Muscle of back (tissue), 11 donors: ENCODE measurements around the gene LIME1. TPM values are rescaled to one million over a fixed set of nuclear protein-coding genes. Genes with fewer than 3 reads are reported as not detected.

Experiments used
- DNase-seq, 3 donors: peaks; one replicate each; pipeline versions ENCODE4 v3.0.0 to v3.0.0-alpha.2; 2013
- polyA plus RNA-seq, 10 donors: library from polyadenylated mRNA; unstranded; fragments of 120-200 nt; gene quantifications; one replicate each; pipeline ENCODE4 v1.2.1, GENCODE V29; 2013; ENCODE audit not compliant: insufficient read length in 10 of 10

The LIME1 gene
- polyA plus RNA-seq, 10 donors = 1.9 to 9.7 (median 4.5) TPM

DNA sequence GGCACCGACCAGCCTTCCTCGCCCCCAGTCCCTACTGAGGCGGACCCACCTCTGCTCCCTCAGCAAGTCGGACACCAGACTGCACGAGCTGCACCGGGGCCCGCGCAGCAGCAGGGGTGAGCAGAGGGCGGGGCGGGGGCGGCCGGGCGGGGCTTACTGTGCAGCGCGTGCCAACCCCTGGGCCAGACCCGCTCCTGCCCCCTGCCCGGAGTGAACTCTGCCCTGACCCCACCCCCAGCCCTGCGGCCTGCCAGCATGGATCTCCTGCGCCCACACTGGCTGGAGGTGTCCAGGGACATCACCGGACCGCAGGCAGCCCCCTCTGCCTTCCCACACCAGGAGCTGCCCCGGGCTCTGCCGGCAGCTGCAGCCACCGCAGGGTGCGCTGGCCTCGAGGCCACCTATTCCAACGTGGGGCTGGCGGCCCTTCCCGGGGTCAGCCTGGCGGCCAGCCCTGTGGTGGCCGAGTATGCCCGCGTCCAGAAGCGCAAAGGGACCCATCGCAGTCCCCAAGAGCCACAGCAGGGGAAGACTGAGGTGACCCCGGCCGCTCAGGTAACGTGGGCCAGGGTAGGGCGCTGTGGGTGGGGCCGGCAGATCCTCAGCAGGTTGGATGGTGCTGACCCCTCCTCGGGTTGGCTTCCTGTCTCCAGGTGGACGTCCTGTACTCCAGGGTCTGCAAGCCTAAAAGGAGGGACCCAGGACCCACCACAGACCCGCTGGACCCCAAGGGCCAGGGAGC, 1.7 kb downstream of the LIME1 start:
- DNase-seq = peak in 1 of 3 donors; percentile 51

DNA sequence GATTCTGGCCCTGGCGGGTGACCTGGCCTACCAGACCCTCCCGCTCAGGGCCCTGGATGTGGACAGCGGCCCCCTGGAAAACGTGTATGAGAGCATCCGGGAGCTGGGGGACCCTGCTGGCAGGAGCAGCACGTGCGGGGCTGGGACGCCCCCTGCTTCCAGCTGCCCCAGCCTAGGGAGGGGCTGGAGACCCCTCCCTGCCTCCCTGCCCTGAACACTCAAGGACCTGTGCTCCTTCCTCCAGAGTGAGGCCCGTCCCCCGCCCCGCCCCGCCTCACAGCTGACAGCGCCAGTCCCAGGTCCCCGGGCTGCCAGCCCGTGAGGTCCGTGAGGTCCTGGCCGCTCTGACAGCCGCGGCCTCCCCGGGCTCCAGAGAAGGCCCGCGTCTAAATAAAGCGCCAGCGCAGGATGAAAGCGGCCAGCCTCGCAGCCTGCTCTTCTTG, 2.2 kb downstream of the LIME1 start:
- peak; percentile 57 to 87 (median 70) for DNase-seq

DNA sequence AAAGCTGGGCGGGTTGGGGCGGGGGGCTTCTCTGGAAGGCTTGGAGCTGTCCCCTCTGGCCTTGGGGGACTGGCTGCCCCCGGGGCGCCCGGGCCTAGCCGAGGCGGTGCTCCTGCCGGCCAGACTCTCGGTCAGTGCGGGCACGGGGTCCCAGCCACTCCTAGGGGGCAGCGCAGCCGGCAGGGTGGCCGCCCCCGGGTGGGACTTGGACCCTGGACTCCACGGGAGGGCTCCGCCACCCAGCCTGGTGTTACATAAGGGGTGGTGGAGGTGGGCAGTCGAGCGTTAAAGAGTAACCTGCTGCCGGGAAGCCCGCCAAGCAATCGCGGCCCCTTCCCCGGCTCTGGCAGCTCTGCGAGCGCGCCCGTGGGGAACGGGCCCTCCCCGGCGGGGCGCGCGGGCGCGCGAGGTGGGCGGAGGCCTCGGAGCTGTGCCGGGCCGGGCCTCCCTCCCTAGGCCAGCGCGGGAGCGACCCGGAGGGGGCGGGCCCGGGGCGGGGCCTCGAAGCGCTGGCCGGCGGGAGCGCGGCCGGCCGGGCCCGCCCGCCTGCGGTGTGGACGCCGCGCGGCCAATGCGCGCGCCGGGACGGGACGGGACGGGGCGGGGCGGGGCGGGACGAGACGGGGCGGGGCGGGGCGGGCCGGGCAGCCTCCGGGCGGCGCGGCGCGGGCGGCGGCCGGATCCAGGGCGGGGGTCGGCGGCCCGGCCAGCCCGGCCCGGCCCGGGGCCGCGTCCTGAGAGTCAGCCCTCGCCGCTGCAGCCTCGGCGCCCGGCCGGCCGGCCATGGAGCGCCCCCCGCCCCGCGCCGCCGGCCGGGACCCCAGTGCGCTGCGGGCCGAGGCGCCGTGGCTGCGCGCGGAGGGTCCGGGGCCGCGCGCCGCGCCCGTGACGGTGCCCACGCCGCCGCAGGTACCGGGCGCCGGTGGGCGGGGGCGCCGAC, 2.9 kb downstream of the LIME1 start, which contains the start of gene SLC2A4RG:
TSS of gene SLC2A4RG (plus strand) at position 647 of the 940 bp plus-strand sequence. CDS start at position 784, 137 bp downstream.
- DNase-seq = peak; percentile 88 to 93 (median 91)

DNA sequence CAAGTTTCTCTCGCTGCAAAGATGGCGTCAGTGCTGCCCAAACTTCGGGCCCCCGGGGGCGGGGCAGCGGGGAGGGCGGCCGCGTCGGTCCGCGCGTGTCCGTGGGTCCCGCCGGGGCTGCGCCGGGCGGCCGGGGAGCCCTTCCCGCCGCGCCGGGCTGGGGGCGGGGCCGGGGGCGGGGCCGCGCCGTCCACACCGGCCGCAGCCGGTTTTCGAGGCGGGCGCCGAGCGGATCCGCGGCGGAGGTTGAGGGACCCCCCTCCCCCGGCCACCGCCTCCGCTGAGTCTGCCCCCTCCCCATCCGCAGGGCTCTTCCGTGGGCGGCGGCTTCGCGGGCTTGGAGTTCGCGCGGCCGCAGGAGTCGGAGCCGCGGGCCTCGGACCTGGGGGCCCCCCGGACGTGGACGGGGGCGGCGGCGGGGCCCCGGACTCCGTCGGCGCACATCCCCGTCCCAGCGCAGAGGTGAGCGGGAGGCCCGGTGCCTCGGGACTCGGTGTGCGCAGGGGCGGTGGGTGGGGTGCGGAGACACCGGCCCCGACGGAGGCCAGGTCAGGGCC, 3.7 kb downstream of the LIME1 start:
- peak; percentile 53 to 82 (median 66) for DNase-seq

DNA sequence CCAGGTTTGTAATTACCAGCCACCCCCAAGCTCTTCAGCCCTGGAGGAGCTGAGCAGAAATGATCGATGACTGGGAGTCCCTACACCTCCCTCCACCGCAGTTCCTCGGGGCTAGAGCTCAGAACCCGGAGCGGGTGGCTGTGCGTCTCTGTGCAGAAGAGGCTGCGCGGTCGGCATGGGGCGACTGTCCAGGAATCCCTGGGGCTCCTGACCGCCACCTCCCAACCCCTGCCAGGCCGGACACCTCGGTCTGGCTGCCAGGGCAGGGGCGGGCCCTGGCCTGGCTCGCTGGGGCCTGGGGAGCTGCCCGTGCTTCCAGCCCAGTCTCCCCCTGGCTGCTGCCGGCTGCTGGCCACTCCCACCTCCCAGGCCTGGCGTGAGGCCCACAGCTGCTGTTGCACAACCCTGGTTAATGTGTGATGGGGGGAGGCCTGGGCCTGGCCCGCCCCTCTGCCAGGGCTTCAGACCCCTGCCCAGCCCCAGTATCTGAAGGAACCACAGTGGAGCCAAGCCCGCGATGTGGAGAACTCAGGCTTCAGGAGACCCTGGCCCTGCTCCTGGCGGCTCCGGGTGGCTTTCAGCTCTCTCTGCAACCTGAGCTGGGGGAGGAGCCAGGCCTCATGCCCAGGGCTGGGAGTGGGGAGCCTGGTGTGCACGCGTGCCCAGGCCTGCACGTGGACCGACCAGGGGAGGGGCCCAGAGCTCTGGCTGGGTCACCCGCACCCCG, 4.3 kb downstream of the LIME1 start:
- DNase-seq = peak; percentile 92 to 97 (median 93)

DNA sequence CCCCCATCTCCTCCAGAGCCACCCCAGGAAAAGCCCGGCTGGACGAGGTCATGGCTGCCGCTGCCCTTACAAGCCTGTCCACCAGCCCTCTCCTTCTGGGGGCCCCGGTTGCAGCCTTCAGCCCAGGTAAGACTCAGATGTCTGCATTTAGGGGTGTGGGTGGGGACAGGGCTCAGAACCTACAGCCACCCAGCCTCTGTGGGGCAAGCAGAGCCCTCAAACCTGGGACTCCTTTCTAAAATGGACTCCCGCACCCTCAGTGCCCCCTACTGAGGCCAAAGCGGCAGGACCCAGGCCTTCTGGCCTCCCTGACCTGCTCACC, 4.9 kb downstream of the LIME1 start:
- DNase-seq = no peak

DNA sequence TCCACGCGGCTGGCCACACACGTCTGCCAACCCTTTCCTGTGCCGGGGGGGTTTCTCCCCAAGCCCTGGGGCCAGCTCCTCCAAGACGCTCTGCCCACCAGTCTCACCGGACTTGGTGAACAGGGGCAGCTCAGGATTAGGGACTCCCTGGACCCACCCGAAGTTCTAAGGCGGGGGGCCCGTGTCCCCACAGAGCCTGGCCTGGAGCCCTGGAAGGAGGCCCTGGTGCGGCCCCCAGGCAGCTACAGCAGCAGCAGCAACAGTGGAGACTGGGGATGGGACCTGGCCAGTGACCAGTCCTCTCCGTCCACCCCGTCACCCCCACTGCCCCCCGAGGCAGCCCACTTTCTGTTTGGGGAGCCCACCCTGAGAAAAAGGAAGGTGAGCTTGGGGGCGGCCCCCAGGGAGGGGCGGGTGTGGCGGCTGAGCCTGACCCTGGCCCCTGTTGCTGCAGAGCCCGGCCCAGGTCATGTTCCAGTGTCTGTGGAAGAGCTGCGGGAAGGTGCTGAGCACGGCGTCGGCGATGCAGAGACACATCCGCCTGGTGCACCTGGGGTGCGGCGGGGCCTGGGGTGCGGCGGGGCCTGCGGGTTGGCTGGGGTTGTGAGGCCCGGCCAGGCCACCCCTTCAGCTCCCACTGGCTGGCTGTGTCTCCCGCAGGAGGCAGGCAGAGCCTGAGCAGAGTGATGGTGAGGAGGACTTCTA, 5.4 kb downstream of the LIME1 start:
- no peak for DNase-seq

DNA sequence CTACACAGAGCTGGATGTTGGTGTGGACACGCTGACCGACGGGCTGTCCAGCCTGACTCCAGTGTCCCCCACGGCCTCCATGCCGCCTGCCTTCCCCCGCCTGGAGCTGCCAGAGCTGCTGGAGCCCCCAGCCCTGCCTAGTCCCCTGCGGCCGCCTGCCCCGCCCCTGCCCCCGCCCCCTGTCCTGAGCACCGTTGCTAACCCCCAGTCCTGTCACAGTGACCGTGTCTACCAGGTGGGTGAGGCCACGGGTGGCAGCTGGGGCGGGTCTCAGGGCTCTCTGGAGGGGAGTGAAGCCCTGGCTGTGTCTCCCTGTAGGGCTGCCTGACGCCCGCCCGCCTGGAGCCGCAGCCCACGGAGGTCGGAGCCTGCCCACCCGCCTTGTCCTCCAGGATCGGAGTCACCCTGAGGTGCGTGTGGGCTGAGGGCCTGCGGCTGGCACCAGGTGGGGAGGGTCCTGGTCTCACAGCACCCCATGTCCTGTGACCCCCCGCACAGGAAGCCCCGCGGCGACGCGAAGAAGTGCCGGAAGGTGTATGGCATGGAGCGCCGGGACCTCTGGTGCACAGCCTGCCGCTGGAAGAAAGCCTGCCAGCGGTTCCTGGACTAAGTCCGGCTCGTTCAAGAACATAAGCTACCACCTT, 6.0 kb downstream of the LIME1 start:
- no peak for DNase-seq

DNA sequence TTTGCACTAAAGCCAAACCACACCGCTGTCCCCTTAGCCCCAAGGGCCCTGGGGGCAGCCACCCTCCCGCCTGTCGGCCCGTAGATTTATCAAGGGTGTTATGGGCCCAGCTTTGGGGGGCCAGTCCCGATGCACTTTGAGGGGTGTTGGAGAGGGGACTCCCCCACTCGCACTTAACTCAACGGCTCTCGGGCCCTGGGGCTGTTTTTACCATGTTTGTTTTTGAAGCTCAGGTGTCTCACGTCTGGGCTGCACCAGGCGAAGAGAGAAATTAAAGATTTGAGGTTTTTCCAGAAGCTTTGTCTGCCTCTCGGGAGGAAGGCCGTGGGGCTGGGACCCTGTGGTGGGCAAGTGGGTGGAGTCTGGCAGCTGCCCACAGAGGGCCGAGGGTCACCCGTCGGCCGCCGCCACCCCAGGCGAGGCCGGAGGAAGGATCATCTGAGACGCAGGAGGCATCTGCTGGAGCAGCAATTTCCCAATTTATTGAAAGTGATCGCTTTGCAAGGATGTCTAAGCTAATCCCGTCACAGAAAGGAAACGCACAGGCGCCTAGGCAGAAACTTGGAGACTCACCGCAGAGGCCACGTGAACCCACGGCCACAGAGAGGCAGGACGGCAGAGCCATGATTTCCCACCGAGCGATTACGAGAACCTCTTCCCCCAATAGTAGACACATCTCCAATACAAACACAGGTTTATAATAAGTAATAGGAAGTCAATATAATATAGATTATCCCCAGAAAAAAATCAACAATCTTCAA, 6.9 kb downstream of the LIME1 start:
- DNase-seq = no peak

DNA sequence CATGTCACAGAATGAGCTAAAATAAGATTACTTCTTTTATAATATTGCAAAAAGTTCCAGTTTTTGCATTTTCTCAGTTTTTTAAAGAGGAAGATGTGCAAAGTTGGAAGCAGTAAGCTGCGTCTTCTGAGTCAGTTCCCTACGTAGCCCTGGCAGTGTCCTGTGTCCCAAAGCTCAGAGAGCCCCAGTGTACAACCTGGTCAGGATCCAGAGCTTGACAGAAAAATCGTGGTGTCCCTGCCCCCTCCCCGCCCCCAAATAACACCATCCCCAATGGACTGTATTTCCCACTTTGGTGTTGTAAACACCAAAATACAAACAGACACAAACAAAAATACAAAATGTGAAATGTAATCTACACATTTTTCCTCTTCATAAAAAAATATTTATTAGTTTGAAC, 7.7 kb downstream of the LIME1 start:
- no peak for DNase-seq

DNA sequence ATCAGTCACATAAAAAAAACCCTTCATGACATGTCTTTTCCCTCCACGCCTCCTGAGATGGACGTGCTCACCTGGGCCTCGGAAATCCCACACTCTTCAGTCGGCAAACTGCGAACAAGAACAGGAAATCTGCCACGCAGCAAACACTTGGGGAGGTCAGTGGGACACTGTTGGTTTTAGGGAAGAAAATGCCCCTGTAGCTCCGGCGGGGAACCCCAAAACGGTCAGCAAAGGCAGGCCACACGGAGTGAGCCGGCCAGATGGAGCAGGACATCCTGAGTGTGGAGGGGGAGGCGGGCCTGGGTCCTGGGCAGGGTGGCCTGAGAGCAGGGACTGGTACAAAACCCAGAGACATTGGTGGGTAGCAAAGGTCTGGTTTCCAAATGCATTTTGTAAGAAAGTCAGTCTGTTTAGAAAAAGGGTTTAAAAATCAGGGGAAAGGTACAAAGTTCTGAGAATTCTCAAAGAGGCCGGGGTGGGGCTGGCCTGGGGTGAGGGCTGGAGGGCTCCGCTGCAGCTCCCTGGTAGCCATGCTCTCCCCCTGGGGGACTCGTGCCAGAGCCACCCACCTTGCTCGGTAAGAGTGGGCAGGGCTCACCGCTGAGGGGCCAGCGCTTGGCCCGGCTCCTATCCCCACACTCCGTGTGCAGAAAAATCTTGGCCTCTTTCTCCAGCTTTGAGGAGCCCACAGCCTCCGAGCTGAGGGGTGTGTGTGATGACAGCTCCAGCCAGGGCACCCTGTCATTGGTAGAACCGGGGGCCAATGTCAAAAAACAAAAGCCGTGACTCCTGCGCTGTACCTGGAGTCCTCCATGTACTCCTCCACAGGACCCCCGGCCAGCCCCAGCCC, 8.3 kb downstream of the LIME1 start:
- DNase-seq = no peak

DNA sequence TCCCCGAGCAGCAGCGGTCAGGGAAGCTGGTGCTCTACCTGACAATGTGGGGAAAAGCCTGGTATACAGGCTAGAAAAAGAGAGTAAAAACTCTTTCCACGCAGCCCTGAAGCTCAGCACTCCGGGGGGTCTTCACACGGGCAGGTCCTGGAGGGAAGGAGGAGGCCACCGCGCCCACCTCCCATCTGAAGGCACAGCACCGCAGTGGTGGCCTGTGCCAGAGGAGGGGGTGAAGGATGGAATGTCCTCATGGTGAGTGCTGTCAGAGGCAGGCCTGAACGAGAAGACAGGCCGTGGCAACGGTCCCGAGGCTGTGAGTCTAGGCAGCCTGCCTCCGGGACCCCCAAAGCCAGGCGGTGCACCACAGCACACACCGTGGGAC, 9.0 kb downstream of the LIME1 start:
- no peak for DNase-seq

DNA sequence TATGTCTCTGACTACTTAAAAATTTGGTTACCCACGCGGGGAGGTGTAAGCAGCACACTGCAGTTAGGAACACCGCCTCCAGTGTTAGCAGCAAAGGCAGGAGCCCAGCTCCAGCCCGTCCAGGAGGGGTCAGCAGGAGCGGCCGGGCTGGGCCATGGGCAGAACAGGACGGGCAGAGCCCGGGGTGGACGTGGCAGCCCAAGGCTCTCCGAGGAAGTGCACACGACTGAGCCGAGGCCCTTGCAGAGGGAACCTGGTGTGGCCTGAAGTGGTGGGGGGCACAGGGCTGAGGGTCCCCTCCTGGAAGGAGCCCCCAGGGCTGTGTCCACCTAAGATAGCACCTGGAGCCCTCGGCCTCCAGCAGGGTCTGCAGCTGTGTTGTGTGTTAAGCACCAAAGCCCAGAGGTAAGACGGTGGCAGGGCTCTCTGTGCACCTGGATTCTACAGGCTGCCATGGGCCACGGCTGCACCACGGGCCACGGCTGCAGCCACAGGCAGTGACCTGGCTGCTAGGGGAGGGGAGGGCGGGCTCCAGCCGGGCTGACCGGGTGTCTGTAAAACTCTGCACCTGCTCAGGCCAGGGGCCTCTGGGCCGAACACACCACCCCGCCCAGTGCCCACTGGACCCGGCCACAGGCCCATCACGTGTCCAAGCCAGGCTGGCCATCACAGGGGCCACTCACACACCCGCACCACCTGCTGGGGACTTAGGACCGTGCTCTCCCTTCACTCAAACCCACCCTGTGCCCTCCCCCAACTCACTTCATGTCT, 9.7 kb downstream of the LIME1 start:
- no peak for DNase-seq

DNA sequence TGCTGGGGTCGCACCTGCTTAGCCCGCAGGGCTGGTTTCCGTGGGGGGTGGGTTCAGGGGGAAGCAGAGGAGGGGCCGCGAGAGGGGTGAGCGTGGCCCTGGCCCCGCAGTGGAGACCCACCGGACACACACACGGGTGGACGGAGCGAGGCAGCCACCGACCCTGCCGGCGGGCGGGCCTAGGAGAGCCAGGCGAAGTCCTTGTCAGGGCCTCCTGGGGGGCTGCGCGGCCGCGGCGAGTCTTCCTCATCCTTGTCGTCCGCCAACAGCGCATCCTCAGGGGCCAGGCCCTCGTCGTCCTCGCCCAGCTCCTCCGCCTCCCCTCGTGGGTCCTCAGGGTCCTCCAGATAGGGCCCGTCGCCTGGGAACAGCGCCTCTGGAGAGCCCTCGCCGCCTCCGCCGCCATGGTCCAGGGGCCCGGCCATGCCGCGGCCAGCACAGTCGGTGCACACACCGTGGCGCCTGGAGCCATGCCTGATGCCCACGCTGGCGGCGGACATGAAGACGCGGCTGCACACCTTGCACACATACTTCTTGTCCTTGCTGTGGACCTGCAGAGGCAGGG, 10.4 kb downstream of the LIME1 start:
- no peak for DNase-seq

DNA sequence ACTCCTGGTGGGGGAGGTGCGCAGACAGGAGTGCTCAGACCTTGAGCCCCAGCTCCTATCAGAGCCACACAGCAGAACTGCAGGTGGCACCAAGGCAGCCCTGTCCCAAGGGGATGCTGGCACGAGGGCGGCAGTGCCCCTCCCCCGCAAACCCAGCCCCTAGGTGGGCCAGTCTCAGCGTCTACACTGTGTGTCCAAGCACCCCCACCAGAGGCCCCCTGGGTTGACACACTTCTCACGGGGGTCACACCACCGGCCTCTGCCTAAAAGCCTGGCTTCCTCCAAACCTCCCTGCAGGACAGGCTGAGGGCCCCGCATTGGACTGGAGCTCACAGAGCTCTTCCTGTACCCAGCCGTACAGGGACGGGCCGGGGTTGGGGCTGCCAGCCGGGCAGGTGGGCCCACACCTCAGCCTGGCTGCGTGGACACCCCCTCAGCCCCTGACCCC, 11.2 kb downstream of the LIME1 start:
- no peak for DNase-seq

DNA sequence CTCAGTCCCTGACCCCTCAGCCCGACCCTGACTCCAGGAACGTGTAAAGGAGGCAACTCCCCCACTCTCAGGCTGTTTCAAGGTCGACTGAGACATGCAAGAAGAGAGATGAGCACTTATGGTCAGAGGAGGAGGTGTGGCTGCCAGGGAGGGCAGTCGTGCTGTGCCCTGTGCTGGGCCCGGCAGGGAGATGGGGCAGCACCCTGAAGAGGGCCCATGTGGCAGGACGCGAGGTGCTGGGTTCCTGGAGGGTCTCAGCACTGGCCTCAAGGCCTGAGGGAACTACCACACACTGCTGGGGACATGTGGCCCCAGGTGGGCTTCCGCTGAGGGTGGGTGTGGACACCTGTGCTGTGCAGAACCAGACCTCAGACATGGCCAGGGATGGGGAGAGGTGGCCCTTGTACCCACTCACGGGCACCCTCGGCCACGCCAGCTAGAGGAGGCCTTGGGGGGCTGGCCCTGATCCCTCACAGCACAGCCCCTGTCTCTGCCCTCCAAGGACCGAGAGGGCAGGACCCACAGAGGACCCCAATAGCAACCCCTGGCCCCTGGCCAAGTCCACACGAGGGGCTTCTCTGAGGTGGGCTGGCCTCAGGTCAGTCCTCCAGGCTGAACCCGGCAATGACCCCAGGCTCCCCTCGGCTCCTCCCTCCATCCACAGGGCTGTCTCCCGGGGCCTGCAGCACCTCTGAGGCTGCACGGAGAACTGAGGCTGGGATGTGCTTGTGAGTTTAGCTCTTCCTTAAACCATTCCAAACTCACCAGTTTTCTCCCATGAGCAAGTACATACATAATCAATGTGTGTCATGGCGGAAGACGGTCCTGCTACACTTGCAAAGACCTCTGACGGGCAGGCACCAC, 11.8 kb downstream of the LIME1 start:
- DNase-seq = no peak

DNA sequence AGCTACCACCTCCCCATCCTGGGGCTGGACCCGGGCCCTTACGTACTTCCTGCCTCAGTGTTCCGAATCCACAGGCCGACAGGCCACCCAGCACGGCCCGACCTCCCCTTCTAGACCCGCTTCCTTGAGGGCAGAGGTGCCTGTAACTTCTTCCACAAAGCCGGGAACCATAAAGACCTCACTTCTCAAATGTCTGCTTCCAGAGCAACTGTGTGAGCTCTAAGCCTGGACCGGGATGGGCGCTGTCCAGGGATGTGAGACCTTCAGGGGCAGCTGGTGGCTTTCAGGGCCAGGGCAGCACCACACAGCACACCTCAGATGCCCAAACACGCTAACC, 12.4 kb downstream of the LIME1 start:
- no peak for DNase-seq
